ENCODE results near the gene ATL1. TPM values are rescaled to one million over a fixed set of nuclear protein-coding genes. Genes with fewer than 3 reads are reported as not detected.

The ATL1 gene
- total and polyA plus RNA-seq, 4 donors = 24.7 to 95.9 (median 79.5) TPM

DNA sequence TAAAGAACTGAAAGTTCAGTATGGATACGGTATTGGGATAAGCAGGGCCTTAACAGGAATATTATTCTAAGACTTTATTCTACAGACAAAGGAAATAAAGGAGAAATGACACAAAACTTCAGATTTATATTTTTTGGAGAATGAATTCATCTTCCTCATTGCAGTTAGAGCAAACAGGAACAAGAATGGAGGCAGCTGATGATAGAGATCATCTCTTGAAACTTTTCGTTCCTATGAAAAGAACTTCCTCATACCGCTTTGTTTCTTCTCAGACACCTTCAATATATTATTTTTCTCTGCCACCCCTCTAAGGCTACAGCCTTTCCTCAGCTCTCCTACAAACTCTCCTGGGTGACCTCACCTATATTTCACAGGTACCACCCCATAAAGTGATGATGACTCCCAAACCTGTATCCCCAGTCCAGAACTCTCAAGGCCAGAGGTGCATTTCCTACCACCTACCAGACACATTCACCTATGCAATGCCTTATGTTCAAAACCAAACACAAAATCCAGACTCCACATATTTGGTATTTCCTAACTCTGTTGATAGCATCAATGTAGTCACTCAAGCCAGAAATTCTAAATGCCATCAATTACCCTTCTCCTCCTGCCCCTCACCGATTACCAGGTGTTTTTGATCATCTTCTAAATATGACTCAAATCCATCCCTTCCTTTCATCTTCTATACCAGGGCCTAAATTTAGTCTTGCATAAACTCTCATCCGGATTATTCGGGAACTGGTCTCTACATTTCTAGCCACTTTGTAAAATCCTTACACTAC is 35.0 kb upstream of the ATL1 start:
- WGBS (ENCODE audit: insufficient coverage) = 85% methylated on average over 5 of the region's 6 CpGs
- no peak for DNase-seq (ENCODE audit: low read depth in 4 of 6, low spot score in 6 of 6)
- Histone ChIP-seq H3K4me1 (ENCODE audit: control insufficient read depth, insufficient read depth, low read length) (peaks cover 6% of the 10 kb centered on the region), H3K36me3 (ENCODE audit: control insufficient read depth, insufficient read depth, low read length) (no peaks in the 10 kb centered on the region), H3K9me3 (ENCODE audit: control insufficient read depth, insufficient read depth, low read length) (no peaks in the 10 kb centered on the region), H3K27ac (ENCODE audit: low read depth, low read length) (no peak overlapping the region), H3K4me3 (ENCODE audit: low read depth, low read length) (no peak overlapping the region), H3K27me3 (ENCODE audit: control insufficient read depth, insufficient read depth, low read length) (no peaks in the 10 kb centered on the region)

DNA sequence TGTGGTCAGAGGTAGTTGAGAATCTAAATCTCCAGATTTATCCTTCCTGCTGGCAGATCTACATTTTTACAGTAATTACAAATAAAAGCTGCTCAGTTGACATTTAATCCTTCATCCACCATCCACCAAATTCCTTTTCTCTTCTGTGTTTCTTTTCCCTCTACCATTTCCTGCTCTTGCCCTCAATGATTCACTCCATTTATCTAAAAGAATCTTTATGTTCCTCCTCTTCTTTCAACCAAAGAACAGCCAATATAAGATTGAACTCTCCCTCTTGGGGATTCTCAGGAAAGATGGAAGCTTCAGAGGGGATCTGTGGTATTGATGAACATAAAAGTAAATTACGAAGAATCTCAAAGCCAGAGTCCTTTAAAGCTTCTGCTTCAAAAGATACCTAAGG is 31.9 kb upstream of the ATL1 start:
- H3K4me3 ChIP-seq (ENCODE audit: low read depth, low read length) = no peak overlapping the region
- H3K27me3 ChIP-seq (ENCODE audit: control insufficient read depth, insufficient read depth, low read length) = no peaks in the 10 kb centered on the region
- H3K9me3 ChIP-seq (ENCODE audit: control insufficient read depth, insufficient read depth, low read length) = no peaks in the 10 kb centered on the region
- WGBS (ENCODE audit: insufficient coverage) = no CpG with 5 or more reads among the region's 1 CpG
- DNase-seq (ENCODE audit: low read depth in 4 of 6, low spot score in 6 of 6) = no peak
- H3K27ac ChIP-seq (ENCODE audit: low read depth, low read length) = no peak overlapping the region
- no peaks in the 10 kb centered on the region for H3K36me3 ChIP-seq (ENCODE audit: control insufficient read depth, insufficient read depth, low read length)
- peaks cover 11% of the 10 kb centered on the region for H3K4me1 ChIP-seq (ENCODE audit: control insufficient read depth, insufficient read depth, low read length)

DNA sequence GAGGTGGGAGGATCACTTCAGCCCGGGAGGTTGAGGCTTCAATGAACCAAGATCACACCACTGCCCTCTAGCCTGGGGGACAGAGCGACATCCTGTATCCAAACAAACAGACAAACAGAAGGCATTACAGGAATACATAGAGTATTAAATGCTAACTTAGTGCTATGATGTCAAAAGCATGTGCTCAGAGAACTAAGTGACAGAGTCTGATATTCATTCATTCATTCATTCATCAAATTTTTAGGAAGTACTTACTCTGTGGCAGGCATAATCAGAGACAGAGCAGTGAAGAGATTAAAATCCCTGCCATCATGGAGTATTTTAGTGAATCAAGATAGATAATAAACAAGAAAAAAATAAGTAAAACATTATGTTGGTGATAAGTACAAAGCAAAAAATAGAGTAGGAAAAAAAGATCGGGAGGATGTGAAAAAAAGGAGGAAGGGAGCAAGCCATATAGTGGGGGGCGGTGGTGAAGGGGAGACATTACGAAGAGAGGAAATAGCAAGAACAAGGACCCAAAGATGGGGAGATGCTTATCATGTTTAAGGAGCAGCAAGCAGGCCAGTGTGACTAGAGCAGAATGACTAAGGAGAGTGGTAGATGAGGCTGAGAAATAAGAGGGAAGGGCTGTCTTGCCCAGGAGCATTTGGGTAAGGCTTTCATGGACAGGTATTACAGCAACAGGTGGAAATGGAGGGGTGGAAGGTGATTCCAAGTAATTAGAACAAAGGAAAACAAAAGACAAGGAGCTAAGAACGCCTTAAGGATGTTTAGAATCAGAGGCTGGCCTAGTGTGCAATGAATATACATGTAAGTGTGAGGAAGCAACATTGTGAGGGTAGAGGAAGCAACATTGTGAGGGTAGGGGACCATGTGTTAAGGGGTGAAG is 30.4 kb upstream of the ATL1 start:
- Histone ChIP-seq H3K27ac (ENCODE audit: low read depth, low read length) (peak overlapping the region; percentile 13), H3K27me3 (ENCODE audit: control insufficient read depth, insufficient read depth, low read length) (no peaks in the 10 kb centered on the region), H3K36me3 (ENCODE audit: control insufficient read depth, insufficient read depth, low read length) (no peaks in the 10 kb centered on the region), H3K4me1 (ENCODE audit: control insufficient read depth, insufficient read depth, low read length) (peaks cover 11% of the 10 kb centered on the region), H3K9me3 (ENCODE audit: control insufficient read depth, insufficient read depth, low read length) (no peaks in the 10 kb centered on the region), H3K4me3 (ENCODE audit: low read depth, low read length) (peak overlapping the region; percentile 79)
- WGBS (ENCODE audit: insufficient coverage) = 58% methylated on average over 4 of the region's 6 CpGs
- DNase-seq (ENCODE audit: low read depth in 4 of 6, low spot score in 6 of 6) = no peak

DNA sequence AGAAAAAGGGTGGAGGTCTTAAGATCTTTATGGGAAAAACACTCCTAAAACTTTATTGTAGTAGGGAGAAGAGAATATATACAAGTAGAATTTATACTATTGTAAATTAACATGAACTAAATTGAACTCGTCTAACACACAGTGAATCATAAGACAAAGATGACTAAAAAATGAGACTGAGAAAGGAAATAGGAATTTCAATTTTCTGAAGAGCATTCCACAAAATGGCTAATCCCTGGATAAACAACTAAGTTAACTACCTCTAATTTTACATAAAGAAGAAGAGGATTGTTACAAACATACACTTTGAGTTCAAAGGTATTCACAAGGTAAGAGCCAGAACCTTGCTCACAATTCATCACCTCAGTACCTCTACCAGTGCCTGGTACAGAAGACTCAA is 29.6 kb upstream of the ATL1 start:
- Histone ChIP-seq H3K4me1 (ENCODE audit: control insufficient read depth, insufficient read depth, low read length) (peaks cover 11% of the 10 kb centered on the region), H3K9me3 (ENCODE audit: control insufficient read depth, insufficient read depth, low read length) (no peaks in the 10 kb centered on the region), H3K4me3 (ENCODE audit: low read depth, low read length) (peak overlapping the region; percentile 79), H3K27ac (ENCODE audit: low read depth, low read length) (peak overlapping the region; percentile 93), H3K36me3 (ENCODE audit: control insufficient read depth, insufficient read depth, low read length) (no peaks in the 10 kb centered on the region), H3K27me3 (ENCODE audit: control insufficient read depth, insufficient read depth, low read length) (no peaks in the 10 kb centered on the region)
- no CpG with 5 or more reads among the region's 1 CpG for WGBS (ENCODE audit: insufficient coverage)
- no peak for DNase-seq (ENCODE audit: low read depth in 4 of 6, low spot score in 6 of 6)

DNA sequence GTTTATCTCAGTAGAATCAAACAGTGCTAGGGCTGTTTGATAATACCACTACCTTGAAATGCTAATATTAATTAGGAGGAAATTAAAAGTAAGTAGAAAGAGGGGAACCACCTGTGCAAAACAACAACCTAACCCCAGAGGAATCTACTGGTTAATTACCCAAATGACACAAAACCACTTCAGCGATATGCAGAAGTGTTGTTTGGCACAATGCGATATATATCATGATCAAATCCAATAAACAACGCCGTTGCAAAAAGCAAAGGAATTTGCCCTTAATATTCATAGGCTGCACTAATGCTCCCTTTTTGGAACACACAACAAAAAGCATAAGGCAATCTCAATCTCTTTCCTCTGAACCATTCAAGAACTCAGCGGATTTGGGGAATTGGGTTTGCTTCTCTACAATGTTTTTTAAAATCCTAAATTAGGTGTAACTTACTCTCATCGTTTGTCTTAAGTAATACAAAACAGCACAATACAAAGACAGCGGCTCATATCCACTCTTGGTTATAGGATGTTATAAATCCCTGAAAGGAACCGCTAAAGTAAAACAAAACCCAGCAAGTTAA is 29.1 kb upstream of the ATL1 start:
- Histone ChIP-seq H3K9me3 (ENCODE audit: control insufficient read depth, insufficient read depth, low read length) (no peaks in the 10 kb centered on the region), H3K4me1 (ENCODE audit: control insufficient read depth, insufficient read depth, low read length) (peaks cover 11% of the 10 kb centered on the region), H3K36me3 (ENCODE audit: control insufficient read depth, insufficient read depth, low read length) (no peaks in the 10 kb centered on the region), H3K4me3 (ENCODE audit: low read depth, low read length) (peak overlapping the region; percentile 79), H3K27me3 (ENCODE audit: control insufficient read depth, insufficient read depth, low read length) (no peaks in the 10 kb centered on the region), H3K27ac (ENCODE audit: low read depth, low read length) (peak overlapping the region; percentile 93)
- 0% methylated on average over 1 of the region's 8 CpGs for WGBS (ENCODE audit: insufficient coverage)
- peak in 2 of 6 donors; percentile 15 to 18 for DNase-seq (ENCODE audit: low read depth in 4 of 6, low spot score in 6 of 6)

DNA sequence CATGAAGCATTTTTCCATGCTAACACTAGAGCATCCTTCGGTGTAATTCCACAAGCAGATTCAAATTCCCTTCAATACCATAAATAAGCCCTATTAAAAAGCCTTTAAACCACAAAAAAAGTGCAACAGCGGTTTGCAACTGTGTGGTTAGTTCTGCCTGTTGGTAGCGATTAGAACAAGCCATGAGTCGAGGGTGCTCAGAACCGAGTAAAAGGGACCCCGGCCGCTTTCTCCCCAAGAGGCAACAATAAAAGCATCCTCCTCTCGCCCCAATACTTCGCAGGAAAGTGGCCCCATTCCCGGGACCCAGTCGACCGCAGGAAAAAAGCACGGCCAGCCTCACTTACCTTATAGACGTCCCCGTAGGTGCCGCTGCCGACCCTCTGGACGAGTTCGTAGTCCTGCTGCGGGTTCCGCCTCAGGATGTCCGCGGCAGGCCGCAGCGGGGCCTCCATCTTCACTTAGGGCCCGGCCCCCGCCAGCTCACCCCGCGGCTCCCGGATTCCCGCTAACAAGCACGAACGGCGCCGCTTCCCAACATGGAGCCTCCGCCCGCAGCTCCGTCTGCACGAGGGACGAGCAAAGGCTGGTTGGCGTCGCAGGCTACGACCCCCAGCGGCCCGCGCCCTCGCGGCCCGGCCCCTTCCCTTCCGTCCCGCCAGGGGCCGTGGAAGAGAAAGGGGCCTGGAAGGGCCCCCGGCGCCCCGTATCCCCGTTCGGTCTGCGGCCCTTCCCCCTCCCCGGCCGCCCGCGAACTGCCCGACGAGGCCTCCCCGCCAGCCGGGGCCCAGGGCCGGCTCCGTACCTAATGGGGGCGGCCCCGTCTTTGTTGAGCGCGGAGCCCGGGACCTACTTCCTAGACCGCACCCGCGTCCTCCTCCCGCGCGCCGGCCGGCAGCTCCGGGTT is 28.1 kb upstream of the ATL1 start:
- Histone ChIP-seq H3K27me3 (ENCODE audit: control insufficient read depth, insufficient read depth, low read length) (no peaks in the 10 kb centered on the region), H3K27ac (ENCODE audit: low read depth, low read length) (peak overlapping the region; percentile 93), H3K9me3 (ENCODE audit: control insufficient read depth, insufficient read depth, low read length) (peaks cover 1% of the 10 kb centered on the region), H3K4me1 (ENCODE audit: control insufficient read depth, insufficient read depth, low read length) (peaks cover 11% of the 10 kb centered on the region), H3K36me3 (ENCODE audit: control insufficient read depth, insufficient read depth, low read length) (no peaks in the 10 kb centered on the region), H3K4me3 (ENCODE audit: low read depth, low read length) (peak overlapping the region; percentile 79)
- WGBS (ENCODE audit: insufficient coverage) = 0% methylated on average over 78 of the region's 82 CpGs
- DNase-seq (ENCODE audit: low read depth in 4 of 6, low spot score in 6 of 6) = peak in 3 of 6 donors; percentile 39 to 82 (median 77)

DNA sequence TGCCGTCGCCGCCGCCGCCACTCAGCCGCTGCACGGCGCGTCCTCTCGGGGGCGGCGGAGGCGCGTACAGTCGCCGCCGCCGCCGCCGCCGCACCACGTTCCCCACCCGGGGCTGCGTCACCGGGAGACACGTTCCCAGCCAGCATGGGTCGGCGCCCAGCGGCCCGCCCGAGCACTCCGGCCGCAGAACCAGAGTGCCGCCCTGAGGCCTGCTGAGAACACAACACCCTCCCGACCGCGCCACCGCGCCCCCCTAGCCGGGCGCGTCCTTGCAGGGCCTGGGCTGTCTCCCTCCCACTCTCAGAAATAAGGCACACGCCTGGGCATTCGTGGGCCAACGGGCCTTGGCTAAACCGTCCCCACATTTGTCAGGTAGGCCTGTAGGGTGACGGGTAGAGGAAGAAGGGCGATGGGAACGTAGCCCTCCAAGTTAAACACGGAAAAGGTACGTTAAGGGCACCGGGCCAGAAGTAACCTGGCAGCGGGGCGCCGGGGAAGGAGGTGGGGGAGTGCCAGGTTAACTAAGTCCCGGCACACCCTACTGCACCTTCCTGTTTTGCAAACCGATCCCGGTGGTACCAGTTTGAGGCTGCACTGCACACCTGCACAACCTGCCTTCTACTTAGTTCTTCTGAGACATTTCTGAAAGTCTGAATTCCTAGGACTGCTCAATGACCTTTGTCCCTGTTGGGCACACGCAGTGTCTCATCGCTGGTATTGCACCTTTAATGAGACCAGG is 27.3 kb upstream of the ATL1 start, which contains the start of gene MAP4K5:
TSS of gene MAP4K5 (minus strand) at position 68 of the 739 bp plus-strand sequence. CDS start 520 bp downstream, outside the sequence.
- DNase-seq (ENCODE audit: low read depth in 4 of 6, low spot score in 6 of 6) = peak; percentile 57 to 96 (median 80)
- Histone ChIP-seq H3K9me3 (ENCODE audit: control insufficient read depth, insufficient read depth, low read length) (peaks cover 6% of the 10 kb centered on the region), H3K4me3 (ENCODE audit: low read depth, low read length) (peak within 1 kb of the TSS; percentile 79), H3K36me3 (ENCODE audit: control insufficient read depth, insufficient read depth, low read length) (no peaks in the 10 kb centered on the region), H3K4me1 (ENCODE audit: control insufficient read depth, insufficient read depth, low read length) (peaks cover 11% of the 10 kb centered on the region), H3K27ac (ENCODE audit: low read depth, low read length) (peak within 1 kb of the TSS; percentile 93), H3K27me3 (ENCODE audit: control insufficient read depth, insufficient read depth, low read length) (no peaks in the 10 kb centered on the region)
- under 1% methylated on average over 60 of the region's 60 CpGs for WGBS (ENCODE audit: insufficient coverage)

DNA sequence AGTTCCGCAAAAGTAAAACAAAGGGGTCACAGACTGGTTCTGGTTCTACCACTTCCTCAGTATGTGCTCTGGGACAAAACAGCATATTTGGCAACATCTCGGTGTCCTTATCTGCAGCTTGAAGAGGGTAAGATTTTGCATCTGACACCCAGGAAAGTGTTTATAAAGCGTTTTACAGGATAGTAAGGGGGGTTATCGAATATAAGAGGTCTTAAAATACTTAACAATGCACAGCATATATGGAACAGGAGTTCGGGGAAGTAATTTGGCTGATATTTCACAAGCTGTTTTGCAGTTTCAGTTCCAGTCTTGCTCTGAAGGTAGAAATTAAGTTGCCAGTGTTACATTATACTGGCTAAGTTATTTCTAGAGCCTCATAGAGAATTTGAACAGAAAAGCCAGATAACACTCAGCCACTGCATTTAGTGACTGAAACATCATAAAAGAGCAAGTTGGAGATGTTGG is 26.7 kb upstream of the ATL1 start:
- Histone ChIP-seq H3K27me3 (ENCODE audit: control insufficient read depth, insufficient read depth, low read length) (no peaks in the 10 kb centered on the region), H3K36me3 (ENCODE audit: control insufficient read depth, insufficient read depth, low read length) (no peaks in the 10 kb centered on the region), H3K27ac (ENCODE audit: low read depth, low read length) (peak overlapping the region; percentile 92), H3K9me3 (ENCODE audit: control insufficient read depth, insufficient read depth, low read length) (peaks cover 6% of the 10 kb centered on the region), H3K4me1 (ENCODE audit: control insufficient read depth, insufficient read depth, low read length) (peaks cover 11% of the 10 kb centered on the region), H3K4me3 (ENCODE audit: low read depth, low read length) (peak overlapping the region; percentile 79)
- DNase-seq (ENCODE audit: low read depth in 4 of 6, low spot score in 6 of 6) = peak in 1 of 6 donors; percentile 14
- WGBS (ENCODE audit: insufficient coverage) = 28% methylated on average over 2 of the region's 5 CpGs

Data from spinal cord (tissue), 10 donors.